SK-N-SH (cell line): Measurements from ENCODE around the gene LCE1B.

Experiments
- CHD2 ChIP-seq: fragments of 150-350 bp; IDR thresholded peaks from 2 replicates; pipeline ENCODE4 v1.6.1; 2018; ENCODE audit warnings: low read length; ENCODE audit not compliant: partially characterized antibody
- CTCF ChIP-seq: fragments of 200-600 bp; sonication (generic); IDR thresholded peaks from 2 replicates; pipeline ENCODE4 v1.6.1; 2017; ENCODE audit warnings: antibody characterized with exemption, mild to moderate bottlenecking, moderate library complexity
- GATA2 ChIP-seq: sonication (generic); formaldehyde crosslinking; IDR thresholded peaks from 2 replicates; pipeline ENCODE4 v1.5.0; 2020; ENCODE audit warnings: mild to moderate bottlenecking, missing genetic modification reagents
- POLR2AphosphoS5 ChIP-seq: IDR thresholded peaks from 2 replicates; pipeline ENCODE4 v1.6.1; 2012; ENCODE audit warnings: low read depth, low read length
- RCOR1 ChIP-seq: fragments of 150-350 bp; IDR thresholded peaks from 2 replicates; pipeline ENCODE4 v1.6.1; 2017; ENCODE audit warnings: antibody characterized with exemption, low read length
- TAF1 ChIP-seq: IDR thresholded peaks from 2 replicates; pipeline ENCODE4 v1.6.1; 2012; ENCODE audit warnings: low read depth, mild to moderate bottlenecking, low read length, moderate library complexity, borderline replicate concordance

GRCh38 chr1:152776361-152776760 lies 35.4 kb upstream of the LCE1B start:
- TF ChIP-seq CTCF (no peak), GATA2 (CRISPR knock-in tag) (no peak), CHD2 (no peak), RCOR1 (no peak), POLR2AphosphoS5 (no peak), TAF1 (no peak)
